Heart left ventricle (tissue), 13 donors: ENCODE results near the gene NAALADL1.

Experiments
- POLR2A ChIP-seq, 2 donors: fragments of 450-650 bp; IDR thresholded peaks; one replicate each; pipeline ENCODE4 v1.6.1; 2017; ENCODE audit warnings: antibody characterized with exemption in 2 of 2, mild to moderate bottlenecking in 2 of 2, moderate library complexity in 2 of 2
- TF ChIP-seq, protein P1 (sequence below), 12 donors: fragments of 200-600 bp; sonication (generic) in 4 of 12; IDR thresholded peaks; one replicate each; pipeline versions ENCODE4 v1.5.0 to v1.8.0; 2018 to 2022; ENCODE audit warnings: antibody characterized with exemption in 12 of 12, mild to moderate bottlenecking in 5 of 12
- donor health status: ischemic (EF 13 %, LVEDD 7.1; RV severe dilation, severe dysfunction).
- donor health status: DM: no; HTN: yes; CAD: no.
- donor health status: DM: no; HTN: no; CAD: no.
- donor health status: ischemic (EF 25% LVEDD 6.9; RV normal size, moderate dysfunction).
- donor health status: ischemic (EF 25% LVEDD 5.7; RV mildly dilated, moderate dysfunction).
- donor health status: ischemic (EF 35%, LVEDD 5.7; RV mildly dilated, moderate dysfunction).
- donor health status: nonischemic (EF 11% LVEDD 7.7; RV severe dilation, severe dysfunction).
- donor health status: DM: yes; HTN: yes; CAD: no.
- donor health status: PGD.
- donor health status: ischemic (EF 29% LVEDD 5.4; RV normal size, mild dysfunction).
- donor health status: nonischemic (EF 23%, LVEDD 6.1; RV moderate dilation, normal function).

- TF ChIP-seq POLR2A (IDR thresholded peaks at IDR 0.05), result no peak
- TF ChIP-seq, protein P1, sequence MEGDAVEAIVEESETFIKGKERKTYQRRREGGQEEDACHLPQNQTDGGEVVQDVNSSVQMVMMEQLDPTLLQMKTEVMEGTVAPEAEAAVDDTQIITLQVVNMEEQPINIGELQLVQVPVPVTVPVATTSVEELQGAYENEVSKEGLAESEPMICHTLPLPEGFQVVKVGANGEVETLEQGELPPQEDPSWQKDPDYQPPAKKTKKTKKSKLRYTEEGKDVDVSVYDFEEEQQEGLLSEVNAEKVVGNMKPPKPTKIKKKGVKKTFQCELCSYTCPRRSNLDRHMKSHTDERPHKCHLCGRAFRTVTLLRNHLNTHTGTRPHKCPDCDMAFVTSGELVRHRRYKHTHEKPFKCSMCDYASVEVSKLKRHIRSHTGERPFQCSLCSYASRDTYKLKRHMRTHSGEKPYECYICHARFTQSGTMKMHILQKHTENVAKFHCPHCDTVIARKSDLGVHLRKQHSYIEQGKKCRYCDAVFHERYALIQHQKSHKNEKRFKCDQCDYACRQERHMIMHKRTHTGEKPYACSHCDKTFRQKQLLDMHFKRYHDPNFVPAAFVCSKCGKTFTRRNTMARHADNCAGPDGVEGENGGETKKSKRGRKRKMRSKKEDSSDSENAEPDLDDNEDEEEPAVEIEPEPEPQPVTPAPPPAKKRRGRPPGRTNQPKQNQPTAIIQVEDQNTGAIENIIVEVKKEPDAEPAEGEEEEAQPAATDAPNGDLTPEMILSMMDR (IDR thresholded peaks at IDR 0.05), result no peak
Observed at GRCh38 chr11:65095427-65095826, 37.1 kb upstream of the NAALADL1 start.
